GM19239 (cell line): ENCODE results near the gene PDXDC1.
"Not testable (repeated sequence)": the region's sequence is repeated elsewhere in the genome, so short reads cannot be mapped to it uniquely, and the experiment has no call there.

ENCODE experiments used
- DNase-seq: peaks from one replicate; pipeline ENCODE4 v3.0.0; 2011; ENCODE audit warnings: low spot score; ENCODE audit not compliant: insufficient read length
- FAIRE-seq: peaks from 2 replicates; lab custom pipeline; 2011; peaks lifted over from hg19 to GRCh38; lab: Jason Lieb, UNC

Gene PDXDC1

GRCh38 chr16:15055141-15056053 is 80.6 kb downstream of the PDXDC1 start:
- peak; percentile 64 for DNase-seq
- no peak for FAIRE-seq

- DNase-seq: no peak
- no peak for FAIRE-seq
These were observed 83.0 kb downstream of the PDXDC1 start for GRCh38 chr16:15057681-15058417.

GRCh38 chr16:15059324-15059723 is 84.5 kb downstream of the PDXDC1 start:
- FAIRE-seq (no peak), DNase-seq (no peak)

GRCh38 chr16:15062085-15062810 is 87.4 kb downstream of the PDXDC1 start:
- not testable (repeated sequence) for FAIRE-seq, DNase-seq

- FAIRE-seq, DNase-seq: not testable (repeated sequence)
These were observed 91.1 kb downstream of the PDXDC1 start for GRCh38 chr16:15065961-15066360.

GRCh38 chr16:15066690-15067089 is 91.9 kb downstream of the PDXDC1 start:
- FAIRE-seq: not testable (repeated sequence)

GRCh38 chr16:15071013-15071412 is 96.2 kb downstream of the PDXDC1 start:
- not testable (repeated sequence) for FAIRE-seq, DNase-seq

More at GRCh38 chr16:15066690-15067089, 91.9 kb downstream of the PDXDC1 start:
- DNase-seq: not testable (repeated sequence)

GRCh38 chr16:15071916-15072769 is 97.3 kb downstream of the PDXDC1 start:
- not testable (repeated sequence) for DNase-seq, FAIRE-seq

GRCh38 chr16:15073101-15073500 is 98.3 kb downstream of the PDXDC1 start:
- DNase-seq: no peak
- FAIRE-seq: no peak

- not testable (repeated sequence) for FAIRE-seq, DNase-seq
These were observed 101.3 kb downstream of the PDXDC1 start for GRCh38 chr16:15076161-15076560.

- not testable (repeated sequence) for FAIRE-seq, DNase-seq
These were observed 106.1 kb downstream of the PDXDC1 start for GRCh38 chr16:15080883-15081282.

GRCh38 chr16:15082788-15083187 is 108.0 kb downstream of the PDXDC1 start:
- FAIRE-seq: not testable (repeated sequence)

GRCh38 chr16:15090663-15091269 is 115.9 kb downstream of the PDXDC1 start:
- not testable (repeated sequence) for FAIRE-seq, DNase-seq

More at GRCh38 chr16:15082788-15083187, 108.0 kb downstream of the PDXDC1 start:
- DNase-seq: not testable (repeated sequence)

- DNase-seq: not testable (repeated sequence)
These were observed 118.7 kb downstream of the PDXDC1 start for GRCh38 chr16:15093571-15093954.

GRCh38 chr16:15093955-15094827 is 119.4 kb downstream of the PDXDC1 start, which contains the start of gene RRN3:
Gene RRN3, minus strand, starts transcription at chr16:15094272. Its CDS starts 39 bp downstream, at chr16:15094233.
- FAIRE-seq: not testable (repeated sequence)
- peak; percentile 62 for DNase-seq

More at GRCh38 chr16:15093571-15093954, 118.7 kb downstream of the PDXDC1 start:
- not testable (repeated sequence) for FAIRE-seq

- DNase-seq, FAIRE-seq: not testable (repeated sequence)
These were observed 121.8 kb downstream of the PDXDC1 start for GRCh38 chr16:15096583-15096972.

GRCh38 chr16:15099366-15099909 is 124.6 kb downstream of the PDXDC1 start:
- not testable (repeated sequence) for DNase-seq, FAIRE-seq
